H9 (cell line): ENCODE results near the gene PPP2R3B. TPM values are rescaled to one million over a fixed set of nuclear protein-coding genes. Genes with fewer than 3 reads are reported as not detected.

ENCODE experiments used
- DNase-seq: peaks from one replicate; pipeline ENCODE4 v3.0.0-alpha.2; 2017
- H2AFZ ChIP-seq: one replicate; pipeline ENCODE4 v1.6.1; 2013; ENCODE audit warnings: mild to moderate bottlenecking, low read length, control low read depth, moderate library complexity
- H2AK5ac ChIP-seq: 2 replicates; pipeline ENCODE4 v1.6.1; 2013; ENCODE audit warnings: low read length, control low read depth, mixed read lengths; ENCODE audit not compliant: insufficient read length
- H2BK120ac ChIP-seq: one replicate; pipeline ENCODE4 v1.6.1; 2013; ENCODE audit warnings: low read depth, mild to moderate bottlenecking, low read length, control low read depth, inconsistent platforms; ENCODE audit not compliant: poor library complexity, severe bottlenecking
- H2BK12ac ChIP-seq: 2 replicates; pipeline ENCODE4 v1.6.1; 2013; ENCODE audit warnings: low read length, control low read depth, mixed read lengths, low read depth; ENCODE audit not compliant: insufficient read length
- H2BK15ac ChIP-seq: 2 replicates; pipeline ENCODE4 v1.6.1; 2013; ENCODE audit warnings: low read depth, low read length, control low read depth
- H2BK20ac ChIP-seq: one replicate; pipeline ENCODE4 v1.6.1; 2013; ENCODE audit warnings: low read depth, mild to moderate bottlenecking, low read length, control low read depth, inconsistent platforms; ENCODE audit not compliant: poor library complexity, severe bottlenecking
- H2BK5ac ChIP-seq: 2 replicates; pipeline ENCODE4 v1.6.1; 2013; ENCODE audit warnings: low read length, control low read depth, mixed read lengths; ENCODE audit not compliant: insufficient read length
- H3K14ac ChIP-seq: 2 replicates; pipeline ENCODE4 v1.6.1; 2013; ENCODE audit warnings: low read length, control low read depth; ENCODE audit not compliant: insufficient read depth
- H3K18ac ChIP-seq: 2 replicates; pipeline ENCODE4 v1.6.1; 2013; ENCODE audit warnings: low read depth, mild to moderate bottlenecking, mixed read lengths, low read length, control low read depth; ENCODE audit not compliant: insufficient read length
- H3K23ac ChIP-seq: 2 replicates; pipeline ENCODE4 v1.6.1; 2013; ENCODE audit warnings: low read length, control low read depth, mixed read lengths, low read depth; ENCODE audit not compliant: insufficient read length
- H3K23me2 ChIP-seq: 2 replicates; pipeline ENCODE4 v1.6.1; 2013; ENCODE audit warnings: low read depth, mild to moderate bottlenecking, mixed read lengths, low read length, control low read depth; ENCODE audit not compliant: insufficient read length, poor library complexity, severe bottlenecking
- H3K27ac ChIP-seq: 2 replicates; pipeline ENCODE4 v1.5.1; 2013; ENCODE audit warnings: low read length, control low read depth, mixed read lengths, low read depth; ENCODE audit not compliant: insufficient read length
- H3K27me3 ChIP-seq: 2 replicates; pipeline ENCODE4 v1.6.1; 2013; ENCODE audit warnings: low read length, control low read depth, inconsistent platforms; ENCODE audit not compliant: insufficient read depth
- H3K4ac ChIP-seq: 2 replicates; pipeline ENCODE4 v1.6.1; 2013; ENCODE audit warnings: low read depth, mild to moderate bottlenecking, control low read depth, inconsistent platforms, low read length, moderate library complexity
- H3K4me1 ChIP-seq: 2 replicates; pipeline ENCODE4 v1.6.1; 2013; ENCODE audit warnings: low read length, control low read depth, inconsistent platforms; ENCODE audit not compliant: insufficient read depth
- H3K4me2 ChIP-seq: 2 replicates; pipeline ENCODE4 v1.6.1; 2013; ENCODE audit warnings: low read length, control low read depth, mixed read lengths; ENCODE audit not compliant: insufficient read length, insufficient read depth
- H3K56ac ChIP-seq: 2 replicates; pipeline ENCODE4 v1.6.1; 2013; ENCODE audit warnings: low read depth, mild to moderate bottlenecking, mixed read lengths, low read length, control low read depth; ENCODE audit not compliant: insufficient read length
- H3K79me1 ChIP-seq: 2 replicates; pipeline ENCODE4 v1.6.1; 2013; ENCODE audit warnings: low read depth, mild to moderate bottlenecking, moderate library complexity, low read length, control low read depth, inconsistent platforms; ENCODE audit not compliant: insufficient read depth, poor library complexity, severe bottlenecking
- H3K79me2 ChIP-seq: 2 replicates; pipeline ENCODE4 v1.6.1; 2013; ENCODE audit warnings: low read length, control low read depth, inconsistent platforms; ENCODE audit not compliant: insufficient read depth
- H3K9ac ChIP-seq: 2 replicates; pipeline ENCODE4 v1.6.1; 2013; ENCODE audit warnings: low read length, control low read depth, mixed read lengths; ENCODE audit not compliant: insufficient read length; ENCODE audit errors: extremely low read depth
- H3K9me3 ChIP-seq: one replicate; pipeline ENCODE4 v1.6.1; 2013; ENCODE audit warnings: low read depth, low read length, inconsistent platforms; ENCODE audit not compliant: control insufficient read depth
- H3T11ph ChIP-seq: one replicate; pipeline ENCODE4 v1.6.1; 2013; ENCODE audit warnings: mild to moderate bottlenecking, low read length, control low read depth, inconsistent platforms
- H4K20me1 ChIP-seq: one replicate; pipeline ENCODE4 v1.6.1; 2013; ENCODE audit not compliant: control insufficient read depth, insufficient read length, insufficient read depth
- H4K5ac ChIP-seq: 2 replicates; pipeline ENCODE4 v1.6.1; 2013; ENCODE audit warnings: low read depth, mild to moderate bottlenecking, mixed read lengths, low read length, control low read depth; ENCODE audit not compliant: insufficient read length
- H4K8ac ChIP-seq: replicated peaks from 2 replicates; pipeline ENCODE4 v1.6.1; 2013; ENCODE audit warnings: low read length, control low read depth, mixed read lengths, low read depth; ENCODE audit not compliant: insufficient read length
- H4K91ac ChIP-seq: 2 replicates; pipeline ENCODE4 v1.6.1; 2013; ENCODE audit warnings: low read depth, mild to moderate bottlenecking, moderate library complexity, mixed read lengths, low read length, control low read depth; ENCODE audit not compliant: insufficient read length
- H3K27ac Mint-ChIP-seq, 3 experiments: 2 replicates in 2 of 3; 3 replicates in 1 of 3; pipeline ENCODE4 v1.8.0; 2020 to 2021; ENCODE audit warnings: mixed read lengths in 3 of 3, mild to moderate bottlenecking in 1 of 3, moderate library complexity in 1 of 3
- H3K27me3 Mint-ChIP-seq: 2 replicates; pipeline ENCODE4 v1.8.0; 2021; ENCODE audit warnings: low read depth, mild to moderate bottlenecking, moderate library complexity, mixed read lengths
- H3K36me3 Mint-ChIP-seq, 3 experiments: 2 replicates in 2 of 3; 3 replicates in 1 of 3; pipeline ENCODE4 v1.8.0; 2020 to 2021; ENCODE audit warnings: low read depth in 3 of 3, mixed read lengths in 3 of 3; ENCODE audit not compliant: insufficient read depth in 1 of 3
- H3K4me1 Mint-ChIP-seq, 2 experiments: 2 replicates each; pipeline ENCODE4 v1.8.0; 2020; ENCODE audit warnings: mixed read lengths in 2 of 2
- H3K4me3 Mint-ChIP-seq, 2 experiments: 2 replicates in 1 of 2; 3 replicates in 1 of 2; pipeline ENCODE4 v1.8.0; 2020 to 2021; ENCODE audit warnings: mild to moderate bottlenecking in 2 of 2, mixed read lengths in 2 of 2, moderate library complexity in 1 of 2
- H3K9me3 Mint-ChIP-seq, 2 experiments: 2 replicates in 1 of 2; 3 replicates in 1 of 2; pipeline ENCODE4 v1.8.0; 2020; ENCODE audit warnings: mild to moderate bottlenecking in 2 of 2, mixed read lengths in 2 of 2, moderate library complexity in 1 of 2
- WGBS: extraction: QIAGEN DNeasy Blood & Tissue Kit; methylation state at CpG from one replicate; pipeline ENCODE4 v1.1.7; 2013; ENCODE audit warnings: missing lambda C conversion rate, low lambda C conversion rate, mixed read lengths; ENCODE audit not compliant: insufficient read length; ENCODE audit errors: extremely low coverage; 5-methylcytosine and 5-hydroxymethylcytosine counted together
- total RNA-seq: library from RNA; stranded (reverse); gene quantifications from 2 replicates; pipeline ENCODE4 v1.2.1, GENCODE V29; 2021
- TF ChIP-seq, protein P1 (sequence below): fragments of 200-600 bp; sonication (generic); conservative IDR thresholded peaks from 3 replicates; pipeline ENCODE4 v1.8.0; 2021; ENCODE audit warnings: antibody characterized with exemption, mild to moderate bottlenecking

The PPP2R3B gene
- total RNA-seq, 1 experiment from 2014 or later, result 72.1 TPM

- no peak overlapping the region for H4K8ac ChIP-seq
- Mint-ChIP-seq H3K9me3 (peaks cover 3% of the 10 kb centered on the region in 2 experiments; a peak in 3 of 5 replicates), H3K27ac (no peak overlapping the region), H3K27me3 (no peaks in the 10 kb centered on the region), H3K4me1 (peaks cover 0 to 2% of the 10 kb centered on the region in 2 experiments; a peak in 1 of 4 replicates), H3K36me3 (peaks cover 32 to 53% (median 45%) of the 10 kb centered on the region in 3 experiments), H3K4me3 (no peak overlapping the region)
- H3T11ph ChIP-seq, result no peak overlapping the region
- WGBS, result no CpG with 5 or more reads among the region's 53 CpGs
- no peaks in the 10 kb centered on the region for H3K79me2 ChIP-seq
- H2BK5ac ChIP-seq, result no peak overlapping the region
- no peak overlapping the region for H3K9ac ChIP-seq
- H3K23me2 ChIP-seq, result no peaks in the 10 kb centered on the region
- H2BK15ac ChIP-seq, result no peak overlapping the region
- no peaks in the 10 kb centered on the region for H3K4me1 ChIP-seq
- H3K23ac ChIP-seq, result no peak overlapping the region
- no peak overlapping the region for H2BK12ac ChIP-seq
- H4K5ac ChIP-seq, result no peak overlapping the region
- H4K91ac ChIP-seq, result no peak overlapping the region
- H3K79me1 ChIP-seq, result no peaks in the 10 kb centered on the region
- H3K27ac ChIP-seq, result no peak overlapping the region
- TF ChIP-seq, protein P1, sequence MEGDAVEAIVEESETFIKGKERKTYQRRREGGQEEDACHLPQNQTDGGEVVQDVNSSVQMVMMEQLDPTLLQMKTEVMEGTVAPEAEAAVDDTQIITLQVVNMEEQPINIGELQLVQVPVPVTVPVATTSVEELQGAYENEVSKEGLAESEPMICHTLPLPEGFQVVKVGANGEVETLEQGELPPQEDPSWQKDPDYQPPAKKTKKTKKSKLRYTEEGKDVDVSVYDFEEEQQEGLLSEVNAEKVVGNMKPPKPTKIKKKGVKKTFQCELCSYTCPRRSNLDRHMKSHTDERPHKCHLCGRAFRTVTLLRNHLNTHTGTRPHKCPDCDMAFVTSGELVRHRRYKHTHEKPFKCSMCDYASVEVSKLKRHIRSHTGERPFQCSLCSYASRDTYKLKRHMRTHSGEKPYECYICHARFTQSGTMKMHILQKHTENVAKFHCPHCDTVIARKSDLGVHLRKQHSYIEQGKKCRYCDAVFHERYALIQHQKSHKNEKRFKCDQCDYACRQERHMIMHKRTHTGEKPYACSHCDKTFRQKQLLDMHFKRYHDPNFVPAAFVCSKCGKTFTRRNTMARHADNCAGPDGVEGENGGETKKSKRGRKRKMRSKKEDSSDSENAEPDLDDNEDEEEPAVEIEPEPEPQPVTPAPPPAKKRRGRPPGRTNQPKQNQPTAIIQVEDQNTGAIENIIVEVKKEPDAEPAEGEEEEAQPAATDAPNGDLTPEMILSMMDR, result no peak
- no peak overlapping the region for H3K56ac ChIP-seq
- no peak overlapping the region for H2AFZ ChIP-seq
- no peak overlapping the region for H3K14ac ChIP-seq
- H2BK20ac ChIP-seq, result no peak overlapping the region
- H3K27me3 ChIP-seq, result no peaks in the 10 kb centered on the region
- H4K20me1 ChIP-seq, result no peaks in the 10 kb centered on the region
- no peaks in the 10 kb centered on the region for H3K9me3 ChIP-seq
- no peak overlapping the region for H3K18ac ChIP-seq
- H2BK120ac ChIP-seq, result no peak overlapping the region
- no peak for DNase-seq
- no peak overlapping the region for H3K4ac ChIP-seq
- no peak overlapping the region for H2AK5ac ChIP-seq
- H3K4me2 ChIP-seq, result no peak overlapping the region
These were observed 48.3 kb downstream of the PPP2R3B start for GRCh38 chrX:338281-338835.
